Stimulated activated CD4-positive, alpha-beta T cell treated with anti-CD3 and anti-CD28 coated beads, Interleukin-15, amount 100 ng/mL, for 1 hour (primary cell): ENCODE measurements around the gene MOB2.
"Not testable (repeated sequence)": the region's sequence is repeated elsewhere in the genome, so short reads cannot be mapped to it uniquely, and the experiment has no call there.

Source experiments
- DNase-seq, 2 donors: peaks; one replicate each; pipeline ENCODE4 v3.0.0-alpha.2; 2020; ENCODE audit warnings: low read depth in 1 of 2, low spot score in 1 of 2

The MOB2 gene

DNA sequence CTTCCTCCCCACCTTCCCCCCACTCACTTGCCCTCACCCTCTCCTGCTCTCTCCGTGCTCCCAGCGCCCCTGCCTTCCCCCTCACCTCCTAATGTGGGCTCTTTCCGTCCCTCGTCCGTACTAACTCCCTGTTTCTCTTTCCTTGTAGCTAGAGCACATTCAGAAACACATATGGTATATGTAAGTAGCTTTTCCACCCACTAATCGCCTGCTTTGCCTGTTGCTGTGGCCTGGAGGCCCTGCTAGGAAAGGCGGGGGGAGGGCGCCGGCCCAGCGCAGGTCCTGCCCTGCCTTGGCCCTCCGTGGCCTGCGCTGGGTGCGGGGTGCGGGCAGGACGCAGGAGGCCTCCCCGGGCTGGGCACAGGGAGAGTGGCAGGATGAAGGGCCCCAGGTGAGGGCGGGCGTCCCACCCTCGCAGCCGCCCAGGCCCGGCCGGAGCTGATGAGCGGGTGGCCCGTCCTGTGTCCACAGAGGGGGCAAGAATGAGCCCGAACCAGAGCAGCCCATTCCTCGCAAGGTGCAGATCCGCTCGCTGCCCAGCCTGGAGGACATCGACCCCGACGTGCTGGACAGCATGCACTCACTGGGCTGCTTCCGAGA is 41.7 kb downstream of the MOB2 start:
- DNase-seq, result no peak

GRCh38 chr11:1444321-1444720 is 42.3 kb downstream of the MOB2 start:
- no peak for DNase-seq

- no peak for DNase-seq
Observed at GRCh38 chr11:1443737-1444136, 42.8 kb downstream of the MOB2 start.

DNA sequence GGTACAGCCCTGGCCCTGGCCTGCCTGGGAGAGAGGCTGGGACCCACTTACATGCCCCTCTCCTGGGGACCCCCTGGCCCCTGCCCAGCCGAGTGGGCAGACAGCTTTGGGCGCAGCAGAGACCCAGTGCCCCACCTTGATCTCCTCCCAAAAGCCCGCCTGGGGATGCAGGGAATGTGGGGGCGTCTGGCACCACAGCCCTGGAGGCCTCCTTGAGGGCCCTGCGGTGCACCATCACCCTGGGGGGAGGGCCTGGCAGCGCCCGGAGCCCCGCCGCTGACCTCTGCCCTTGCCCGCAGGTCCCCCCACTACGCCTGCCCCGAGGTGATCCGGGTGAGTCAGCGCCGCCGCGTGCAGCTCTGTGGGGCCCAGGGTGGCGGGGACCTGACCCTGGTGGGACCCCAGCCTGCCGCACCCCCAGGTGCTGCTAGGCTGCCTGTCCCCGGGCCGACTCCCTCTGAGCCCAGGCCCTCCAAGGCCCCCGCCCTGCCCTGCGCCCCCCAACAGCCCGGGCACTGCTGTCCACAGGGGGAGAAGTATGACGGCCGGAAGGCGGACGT is 43.7 kb downstream of the MOB2 start:
- no peak for DNase-seq

DNA sequence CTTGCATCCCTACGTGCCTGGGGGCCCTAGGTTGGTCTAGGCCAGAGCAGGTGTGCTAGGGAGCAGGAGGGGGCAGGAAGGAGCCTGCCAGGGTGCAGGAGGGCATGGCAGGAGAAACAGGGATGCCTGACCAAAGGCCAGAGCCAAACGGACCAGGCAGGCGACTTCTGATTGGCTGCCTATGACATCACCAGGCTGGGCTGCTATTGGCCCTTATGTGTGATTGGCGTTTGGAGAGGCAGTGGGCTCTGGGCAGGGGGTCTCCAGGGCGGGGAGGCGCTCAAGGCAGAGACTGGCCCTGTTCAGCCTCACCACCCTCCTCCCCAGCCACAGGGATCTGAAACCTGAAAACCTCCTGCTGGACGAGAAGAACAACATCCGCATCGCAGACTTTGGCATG is 44.4 kb downstream of the MOB2 start:
- no peak for DNase-seq

DNA sequence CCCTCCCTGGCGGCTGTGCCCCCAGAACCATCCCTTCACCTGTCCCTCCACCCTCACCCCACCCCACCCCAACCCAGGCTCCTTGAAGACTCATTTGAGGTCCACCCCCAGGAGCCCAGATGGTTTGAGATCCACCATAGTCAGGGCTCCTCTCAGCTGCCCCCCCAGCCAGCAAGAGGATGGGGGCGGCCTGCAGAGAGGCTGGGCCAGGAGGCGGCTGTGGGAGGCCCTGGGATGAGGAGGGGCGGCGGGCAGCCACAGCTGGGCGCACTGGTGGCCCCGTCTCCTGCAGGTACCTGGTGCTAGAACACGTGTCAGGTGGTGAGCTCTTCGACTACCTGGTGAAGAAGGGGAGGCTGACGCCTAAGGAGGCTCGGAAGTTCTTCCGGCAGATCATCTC is 46.1 kb downstream of the MOB2 start:
- no peak for DNase-seq

GRCh38 chr11:1440066-1440465 is 46.5 kb downstream of the MOB2 start:
- no peak for DNase-seq

- DNase-seq, result no peak
Observed at GRCh38 chr11:1439341-1439740, 47.2 kb downstream of the MOB2 start.

DNA sequence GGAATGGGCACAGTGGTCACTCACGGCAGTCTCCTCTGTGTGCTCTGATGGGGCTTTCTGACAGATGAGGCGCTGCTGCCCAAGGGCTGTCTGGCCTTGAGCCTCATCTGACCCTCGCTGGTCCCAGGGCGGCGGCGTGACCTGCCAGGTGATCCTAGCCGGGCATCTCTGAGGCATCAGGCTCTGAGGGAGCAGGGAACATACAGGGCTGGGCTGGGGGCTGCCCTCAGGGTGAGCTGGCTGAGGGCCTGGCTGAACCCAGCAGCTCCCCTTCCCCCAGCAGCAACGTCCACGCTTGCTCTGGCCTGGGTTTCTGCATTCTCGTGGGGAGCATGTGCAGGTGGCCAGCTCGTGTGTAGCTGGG is 47.6 kb downstream of the MOB2 start:
- no peak for DNase-seq

GRCh38 chr11:1438261-1438966 is 48.2 kb downstream of the MOB2 start:
- DNase-seq, result no peak

DNA sequence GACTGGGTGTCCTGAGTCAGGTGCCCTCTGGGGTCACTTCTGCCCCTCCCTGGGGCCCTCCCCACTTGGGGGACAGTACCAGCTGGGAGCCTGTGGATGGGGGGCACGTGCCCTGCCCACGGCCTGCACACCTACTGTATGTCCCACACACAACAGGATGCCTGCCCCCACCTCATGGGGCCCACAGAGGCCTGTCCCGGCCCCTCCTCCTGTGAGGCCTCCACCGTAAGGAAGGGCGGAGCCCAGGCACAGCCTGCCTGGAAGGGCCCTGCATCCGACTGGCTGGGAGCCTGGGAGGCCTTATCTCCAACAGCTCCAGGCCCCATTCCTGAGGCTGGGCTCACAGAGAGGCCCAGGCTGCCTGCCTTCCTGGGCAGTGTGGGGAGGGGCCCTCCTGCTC is 49.1 kb downstream of the MOB2 start:
- DNase-seq, result no peak

- no peak for DNase-seq
Observed at GRCh38 chr11:1436468-1437039, 50.0 kb downstream of the MOB2 start.

DNA sequence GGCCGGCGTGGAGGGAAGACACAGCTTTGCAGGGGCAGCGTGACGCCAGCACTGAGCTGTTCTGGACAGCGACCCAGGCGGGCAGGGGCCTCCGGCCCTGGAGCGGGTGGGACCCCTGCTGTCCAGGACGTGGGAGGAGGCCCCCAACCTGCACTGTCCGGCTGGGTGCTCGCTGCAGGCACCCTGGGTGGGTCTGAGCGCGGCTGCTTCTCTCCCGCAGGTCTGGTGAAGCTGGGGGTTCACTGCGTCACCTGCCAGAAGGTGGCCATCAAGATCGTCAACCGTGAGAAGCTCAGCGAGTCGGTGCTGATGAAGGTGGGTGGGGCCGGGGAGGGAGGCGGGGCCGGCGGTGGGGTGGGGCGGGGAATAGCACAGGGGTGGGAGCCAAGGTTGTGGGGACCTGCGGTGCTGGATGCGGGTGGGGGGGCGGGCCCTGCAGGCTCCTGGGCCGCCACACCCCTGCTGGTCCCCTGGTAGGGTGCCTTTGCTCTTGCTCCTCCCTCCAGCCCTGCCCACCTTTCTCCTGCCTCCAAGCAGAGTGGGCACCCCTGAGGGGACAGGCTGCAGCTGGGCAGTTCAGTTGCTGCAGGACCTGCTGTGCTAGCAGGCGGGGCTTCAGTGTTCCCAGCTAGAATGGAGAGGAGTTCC is 50.6 kb downstream of the MOB2 start:
- DNase-seq, result no peak

DNA sequence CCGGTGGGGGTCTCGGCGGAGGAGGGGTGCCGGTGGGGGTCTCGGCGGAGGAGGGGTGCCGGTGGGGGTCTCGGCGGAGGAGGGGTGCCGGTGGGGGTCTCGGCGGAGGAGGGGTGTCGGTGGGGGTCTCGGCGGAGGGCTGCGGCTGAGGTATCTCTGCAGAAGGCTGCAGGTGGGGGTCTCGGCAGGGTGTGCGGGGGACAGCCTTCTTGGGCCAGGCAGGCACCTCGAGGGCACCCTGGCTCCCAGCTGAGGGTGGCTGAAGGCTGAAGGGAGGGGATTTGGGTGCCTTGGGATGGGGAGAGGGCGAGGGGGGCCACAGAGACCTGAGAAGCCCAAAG is 51.1 kb downstream of the MOB2 start:
- DNase-seq, result not testable (repeated sequence)

DNA sequence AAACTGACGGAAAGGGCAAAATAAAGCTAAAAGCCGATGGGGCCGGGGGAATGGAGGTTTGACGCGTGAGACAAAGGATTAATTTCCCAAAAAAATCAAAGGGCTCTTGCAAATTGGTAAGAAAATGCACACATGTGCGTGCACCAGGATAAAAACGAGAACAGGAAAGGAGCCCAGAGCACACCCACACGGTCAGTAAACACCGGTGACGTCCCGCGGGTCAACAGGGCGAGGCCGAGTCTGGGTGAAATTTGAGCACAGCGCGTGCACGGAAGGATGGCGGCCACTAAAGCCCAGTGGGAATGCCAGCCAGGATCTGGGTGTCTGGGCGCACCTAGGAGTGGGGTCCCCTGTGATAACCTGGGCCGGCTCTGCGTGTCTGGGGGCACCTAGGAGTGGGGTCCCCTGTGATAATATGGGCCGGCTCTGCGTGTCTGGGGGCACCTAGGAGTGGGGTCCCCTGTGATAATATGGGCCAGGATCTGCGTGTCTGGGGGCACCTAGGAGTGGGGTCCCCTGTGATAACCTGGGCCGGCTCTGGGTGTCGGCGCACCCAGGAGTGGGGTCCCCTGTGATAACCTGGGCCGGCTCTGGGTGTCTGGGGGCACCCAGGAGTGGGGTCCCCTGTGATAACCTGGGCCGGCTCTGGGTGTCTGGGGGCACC is 52.5 kb downstream of the MOB2 start:
- no peak for DNase-seq

GRCh38 chr11:1433568-1433967 is 53.0 kb downstream of the MOB2 start:
- DNase-seq, result no peak

GRCh38 chr11:1428762-1429316 is 57.7 kb downstream of the MOB2 start:
- DNase-seq, result no peak

- DNase-seq, result no peak
Observed at GRCh38 chr11:1425439-1425838, 61.1 kb downstream of the MOB2 start.

GRCh38 chr11:1425006-1425405 is 61.6 kb downstream of the MOB2 start:
- DNase-seq, result no peak

GRCh38 chr11:1423406-1423805 is 63.2 kb downstream of the MOB2 start:
- DNase-seq, result not testable (repeated sequence)

- DNase-seq, result no peak
Observed at GRCh38 chr11:1422981-1423380, 63.6 kb downstream of the MOB2 start.
